Skeletal muscle tissue (tissue), 4 donors: Measurements from ENCODE around the gene CCND3. TPM values are rescaled to one million over a fixed set of nuclear protein-coding genes. Genes with fewer than 3 reads are reported as not detected.

Experiments
- H3K27ac ChIP-seq: one replicate; pipeline ENCODE4 v1.7.0; 2013; ENCODE audit warnings: mild to moderate bottlenecking, low read depth, low read length, inconsistent platforms
- H3K27me3 ChIP-seq, 3 donors: one replicate each; pipeline ENCODE4 v1.7.0; 2013; ENCODE audit warnings: low read length in 3 of 3; ENCODE audit not compliant: control insufficient read depth in 3 of 3, insufficient read depth in 3 of 3
- H3K36me3 ChIP-seq, 3 donors: one replicate each; pipeline ENCODE4 v1.7.0; 2013; ENCODE audit warnings: low read length in 3 of 3; ENCODE audit not compliant: control insufficient read depth in 3 of 3, insufficient read depth in 3 of 3
- H3K4me1 ChIP-seq, 3 donors: one replicate each; pipeline ENCODE4 v1.7.0; 2013; ENCODE audit warnings: low read length in 3 of 3, mild to moderate bottlenecking in 3 of 3; ENCODE audit not compliant: control insufficient read depth in 3 of 3, insufficient read depth in 3 of 3
- H3K4me3 ChIP-seq, 3 donors: one replicate each; pipeline ENCODE4 v1.7.0; 2013; ENCODE audit warnings: low read length in 3 of 3
- H3K9ac ChIP-seq, 3 donors: one replicate each; pipeline ENCODE4 v1.7.0; 2013; ENCODE audit warnings: low read length in 3 of 3, mild to moderate bottlenecking in 3 of 3, moderate library complexity in 2 of 3, low read depth in 1 of 3
- H3K9me3 ChIP-seq, 3 donors: one replicate each; pipeline ENCODE4 v1.7.0; 2013; ENCODE audit warnings: low read length in 3 of 3; ENCODE audit not compliant: control insufficient read depth in 3 of 3
- total RNA-seq: library from RNA; depleted of rRNA; stranded (reverse); fragments of >200 nt; gene quantifications from one replicate; pipeline ENCODE4 v1.2.3, GENCODE V29; 2014
- donor health status: Osteomylitis.

Gene CCND3
- total RNA-seq, 1 donor from 2014 or later = 21.9 TPM

GRCh38 chr6:41900861-41901260, 40.7 kb downstream of the CCND3 start:
- Histone ChIP-seq H3K4me3 (no peak overlapping the region), H3K27ac (no peak overlapping the region), H3K9ac (no peak overlapping the region), H3K9me3 (no peaks in the 10 kb centered on the region), H3K27me3 (no peaks in the 10 kb centered on the region), H3K4me1 (peaks cover 2 to 5% (median 4%) of the 10 kb centered on the region in 3 donors), H3K36me3 (peaks cover 9 to 16% (median 13%) of the 10 kb centered on the region in 3 donors)

- Histone ChIP-seq H3K9ac (peak overlapping the region; percentile 20 to 88 (median 78)), H3K27me3 (no peaks in the 10 kb centered on the region), H3K4me1 (peaks cover 14 to 22% (median 21%) of the 10 kb centered on the region in 3 donors), H3K4me3 (peak overlapping the region in 1 of 3 donors; percentile 92), H3K36me3 (peaks cover 0 to 3% (median 0%) of the 10 kb centered on the region in 3 donors), H3K27ac (peak overlapping the region; percentile 77), H3K9me3 (no peaks in the 10 kb centered on the region)
Observed at GRCh38 chr6:41896281-41896680, 45.3 kb downstream of the CCND3 start.

GRCh38 chr6:41895300-41896233, 46.0 kb downstream of the CCND3 start, which contains the start of gene USP49:
Gene USP49, minus strand, starts transcription at chr6:41895375. Its CDS starts 88,392 bp downstream, at chr6:41806983.
- peak within 1 kb of the TSS; percentile 76 to 92 (median 85) for H3K4me3 ChIP-seq
- H3K9me3 ChIP-seq = no peaks in the 10 kb centered on the region
- no peaks in the 10 kb centered on the region for H3K27me3 ChIP-seq
- peaks cover 14 to 22% (median 21%) of the 10 kb centered on the region in 3 donors for H3K4me1 ChIP-seq
- H3K36me3 ChIP-seq = peaks cover 0 to 2% (median 0%) of the 10 kb centered on the region in 3 donors
- peak within 1 kb of the TSS; percentile 77 for H3K27ac ChIP-seq
- peak within 1 kb of the TSS; percentile 79 to 88 (median 84) for H3K9ac ChIP-seq

- Histone ChIP-seq H3K36me3 (no peaks in the 10 kb centered on the region), H3K9me3 (no peaks in the 10 kb centered on the region), H3K4me3 (peak overlapping the region; percentile 76 to 92 (median 85)), H3K9ac (peak overlapping the region; percentile 76 to 81 (median 79)), H3K4me1 (peaks cover 14 to 22% (median 21%) of the 10 kb centered on the region in 3 donors), H3K27me3 (no peaks in the 10 kb centered on the region), H3K27ac (peak overlapping the region; percentile 77)
Observed at GRCh38 chr6:41894366-41895299, 47.0 kb downstream of the CCND3 start.

- H3K27me3 ChIP-seq = no peaks in the 10 kb centered on the region
- H3K4me3 ChIP-seq = no peak overlapping the region
- no peaks in the 10 kb centered on the region for H3K9me3 ChIP-seq
- peaks cover 14 to 22% (median 21%) of the 10 kb centered on the region in 3 donors for H3K4me1 ChIP-seq
- H3K9ac ChIP-seq = no peak overlapping the region
- H3K27ac ChIP-seq = no peak overlapping the region
- H3K36me3 ChIP-seq = no peaks in the 10 kb centered on the region
Observed at GRCh38 chr6:41892921-41893564, 48.6 kb downstream of the CCND3 start.

GRCh38 chr6:41887331-41887751, 54.3 kb downstream of the CCND3 start:
- Histone ChIP-seq H3K27me3 (no peaks in the 10 kb centered on the region), H3K4me1 (no peaks in the 10 kb centered on the region), H3K9ac (no peak overlapping the region), H3K36me3 (no peaks in the 10 kb centered on the region), H3K27ac (no peak overlapping the region), H3K4me3 (no peak overlapping the region), H3K9me3 (no peaks in the 10 kb centered on the region)

- Histone ChIP-seq H3K27me3 (no peaks in the 10 kb centered on the region), H3K4me1 (no peaks in the 10 kb centered on the region), H3K27ac (no peak overlapping the region), H3K36me3 (no peaks in the 10 kb centered on the region), H3K9me3 (no peaks in the 10 kb centered on the region), H3K9ac (no peak overlapping the region), H3K4me3 (no peak overlapping the region)
Observed at GRCh38 chr6:41885930-41886329, 55.7 kb downstream of the CCND3 start.

GRCh38 chr6:41884957-41885356, 56.7 kb downstream of the CCND3 start:
- no peak overlapping the region for H3K9ac ChIP-seq
- H3K36me3 ChIP-seq = no peaks in the 10 kb centered on the region
- no peaks in the 10 kb centered on the region for H3K4me1 ChIP-seq
- no peak overlapping the region for H3K27ac ChIP-seq
- no peak overlapping the region for H3K4me3 ChIP-seq
- no peaks in the 10 kb centered on the region for H3K9me3 ChIP-seq
- H3K27me3 ChIP-seq = no peaks in the 10 kb centered on the region
